H1 (cell line): ENCODE results near the gene TLR5. TPM values are rescaled to one million over a fixed set of nuclear protein-coding genes. Genes with fewer than 3 reads are reported as not detected.

ENCODE experiments used
- CTCF ChIA-PET: fragments of 300-600 bp; sonication (Branson Sonifier 250); formaldehyde crosslinking; loops from one replicate; lab custom pipeline; 2021; ENCODE audit not compliant: partially characterized antibody; lab: Charles Lee
- POLR2A ChIA-PET: fragments of 300-600 bp; sonication (Branson Sonifier 250); formaldehyde crosslinking; loops from one replicate; lab custom pipeline; 2021; ENCODE audit warnings: inconsistent platforms; ENCODE audit not compliant: partially characterized antibody; lab: Charles Lee
- DNase-seq, 2 experiments: peaks; one replicate each; pipeline versions ENCODE4 v3.0.0 to v3.0.0-alpha.2; 2010 to 2022; ENCODE audit warnings: low spot score in 2 of 2, low read depth in 1 of 2, mixed read lengths in 1 of 2
- FAIRE-seq: peaks from 2 replicates; lab custom pipeline; 2011; peaks lifted over from hg19 to GRCh38; lab: Jason Lieb, UNC
- H2AFZ ChIP-seq: 2 replicates; pipeline ENCODE4 v1.8.1; 2012; ENCODE audit warnings: low read length, inconsistent platforms
- H2AK5ac ChIP-seq: 2 replicates; pipeline ENCODE4 v1.6.1; 2013; ENCODE audit warnings: low read depth, low read length
- H2BK120ac ChIP-seq: replicated peaks from 2 replicates; pipeline ENCODE3; 2013; ENCODE audit warnings: low read depth, low read length, inconsistent platforms
- H2BK12ac ChIP-seq: 2 replicates; pipeline ENCODE4 v1.6.1; 2013; ENCODE audit warnings: low read depth, low read length
- H2BK15ac ChIP-seq: 2 replicates; pipeline ENCODE4 v1.6.1; 2013; ENCODE audit warnings: low read length
- H2BK20ac ChIP-seq: 2 replicates; pipeline ENCODE4 v1.6.1; 2013; ENCODE audit warnings: low read length
- H2BK5ac ChIP-seq: 2 replicates; pipeline ENCODE4 v1.6.1; 2013; ENCODE audit warnings: low read depth, low read length
- H3K14ac ChIP-seq: 2 replicates; pipeline ENCODE4 v1.6.1; 2013; ENCODE audit warnings: inconsistent platforms; ENCODE audit not compliant: insufficient read length
- H3K18ac ChIP-seq: 2 replicates; pipeline ENCODE4 v1.6.1; 2013; ENCODE audit warnings: low read length; ENCODE audit errors: extremely low read depth
- H3K23ac ChIP-seq: 2 replicates; pipeline ENCODE4 v1.6.1; 2013; ENCODE audit warnings: inconsistent platforms; ENCODE audit not compliant: insufficient read length
- H3K23me2 ChIP-seq: 2 replicates; pipeline ENCODE4 v1.6.1; 2013; ENCODE audit warnings: low read depth, low read length
- H3K27ac ChIP-seq: 2 replicates; pipeline ENCODE4 v1.6.1; 2011; ENCODE audit warnings: low read depth, low read length, inconsistent platforms
- H3K27me3 ChIP-seq, 4 experiments: replicated peaks in 1 of 4; 1 replicate in 1 of 4; 2 replicates in 3 of 4; pipeline versions ENCODE4 v1.6.1 to v1.8.1; 2011 to 2013; ENCODE audit warnings: low read length in 3 of 4, mild to moderate bottlenecking in 3 of 4, inconsistent platforms in 2 of 4, mixed read lengths in 2 of 4, moderate library complexity in 1 of 4; ENCODE audit not compliant: control insufficient read depth in 3 of 4, insufficient read depth in 3 of 4; ENCODE audit errors: extremely low read depth in 1 of 4
- H3K36me3 ChIP-seq, 4 experiments: 2 replicates each; pipeline versions ENCODE4 v1.6.1 to v1.8.1; 2011 to 2013; ENCODE audit warnings: mild to moderate bottlenecking in 4 of 4, low read length in 3 of 4, moderate library complexity in 2 of 4, control low read depth in 1 of 4, inconsistent platforms in 1 of 4; ENCODE audit not compliant: insufficient read depth in 4 of 4, control insufficient read depth in 2 of 4
- H3K4ac ChIP-seq: replicated peaks from 2 replicates; pipeline ENCODE3; 2013; ENCODE audit warnings: low read length, low read depth, mixed read lengths, inconsistent platforms; ENCODE audit not compliant: insufficient read length
- H3K4me1 ChIP-seq, 4 experiments: replicated peaks in 1 of 4; 1 replicate in 1 of 4; 2 replicates in 3 of 4; pipeline versions ENCODE4 v1.6.1 to v1.8.1; 2011 to 2013; ENCODE audit warnings: low read length in 3 of 4, inconsistent platforms in 2 of 4, mixed read lengths in 1 of 4; ENCODE audit not compliant: insufficient read depth in 4 of 4, control insufficient read depth in 3 of 4
- H3K4me2 ChIP-seq, 2 experiments: 2 replicates each; pipeline versions ENCODE4 v1.6.1 to v1.8.1; 2011 to 2013; ENCODE audit warnings: low read depth in 2 of 2, low read length in 2 of 2, control low read depth in 1 of 2, inconsistent platforms in 1 of 2, mild to moderate bottlenecking in 1 of 2; ENCODE audit not compliant: insufficient read depth in 1 of 2
- H3K4me3 ChIP-seq, 4 experiments: fragments of 200-600, 300-600 bp in 1 of 4; sonication (generic), shearing (Covaris generic), sonication (Bioruptor Twin) in 1 of 4; 2 replicates each; pipeline versions ENCODE4 v1.5.1 to v1.8.1; 2011 to 2016; ENCODE audit warnings: low read length in 4 of 4, low read depth in 3 of 4, control low read depth in 2 of 4, inconsistent platforms in 2 of 4, mild to moderate bottlenecking in 2 of 4, mixed read lengths in 1 of 4, moderate library complexity in 1 of 4; ENCODE audit not compliant: insufficient read depth in 2 of 4; ENCODE audit errors: extremely low read depth in 1 of 4
- H3K56ac ChIP-seq: replicated peaks from 2 replicates; pipeline ENCODE3; 2013; ENCODE audit warnings: low read depth, mild to moderate bottlenecking, mixed read lengths, low read length, inconsistent platforms; ENCODE audit not compliant: insufficient read length
- H3K79me1 ChIP-seq: 2 replicates; pipeline ENCODE4 v1.6.1; 2013; ENCODE audit warnings: low read depth, low read length, control low read depth
- H3K79me2 ChIP-seq, 2 experiments: 2 replicates each; pipeline versions ENCODE4 v1.6.1 to v1.8.1; 2012 to 2013; ENCODE audit warnings: low read length in 2 of 2, mild to moderate bottlenecking in 2 of 2, inconsistent platforms in 1 of 2; ENCODE audit not compliant: insufficient read depth in 2 of 2, control insufficient read depth in 1 of 2
- H3K9ac ChIP-seq, 4 experiments: replicated peaks in 1 of 4; 1 replicate in 1 of 4; 2 replicates in 3 of 4; pipeline versions ENCODE4 v1.6.1 to v1.8.1; 2011 to 2013; ENCODE audit warnings: low read depth in 3 of 4, low read length in 3 of 4, control low read depth in 2 of 4, mild to moderate bottlenecking in 2 of 4, moderate library complexity in 2 of 4, inconsistent platforms in 1 of 4; ENCODE audit errors: extremely low read depth in 1 of 4
- H3K9me3 ChIP-seq, 2 experiments: 2 replicates each; pipeline versions ENCODE4 v1.6.1 to v1.8.1; 2012 to 2013; ENCODE audit warnings: mild to moderate bottlenecking in 2 of 2, moderate library complexity in 2 of 2, control low read depth in 1 of 2, inconsistent platforms in 1 of 2, low read depth in 1 of 2, low read length in 1 of 2, mixed read lengths in 1 of 2; ENCODE audit not compliant: insufficient read depth in 2 of 2
- H4K20me1 ChIP-seq, 2 experiments: replicated peaks in 1 of 2; 2 replicates each; pipeline versions ENCODE3 to v1.8.1; 2011 to 2013; ENCODE audit warnings: inconsistent platforms in 2 of 2, low read length in 2 of 2, mild to moderate bottlenecking in 1 of 2; ENCODE audit not compliant: insufficient read depth in 2 of 2, control insufficient read depth in 1 of 2
- H4K5ac ChIP-seq: 2 replicates; pipeline ENCODE4 v1.6.1; 2013; ENCODE audit warnings: low read length, low read depth, mixed read lengths, inconsistent platforms; ENCODE audit not compliant: insufficient read length
- H4K8ac ChIP-seq: 2 replicates; pipeline ENCODE4 v1.8.0; 2013; ENCODE audit warnings: mild to moderate bottlenecking, moderate library complexity, low read length, inconsistent platforms; ENCODE audit not compliant: insufficient read depth; ENCODE audit errors: extremely low read depth
- H4K91ac ChIP-seq: replicated peaks from 2 replicates; pipeline ENCODE3; 2013; ENCODE audit warnings: low read length, mixed read lengths, inconsistent platforms; ENCODE audit not compliant: insufficient read length
- KDM1A ChIP-seq: fragments of 200-600, 300-600 bp; sonication (generic); IDR thresholded peaks from 2 replicates; pipeline ENCODE4 v1.7.1; 2016; ENCODE audit warnings: mild to moderate bottlenecking, low read length, borderline replicate concordance
- RFX5 ChIP-seq: IDR thresholded peaks from 2 replicates; pipeline ENCODE4 v1.6.1; 2011; ENCODE audit warnings: low read depth, low read length, improper control_type of control experiment, borderline replicate concordance
- WGBS, 2 experiments: shearing (Covaris generic) in 1 of 2; methylation state at CpG; one replicate each; pipeline versions ENCODE4 v1.1.6 to v1.1.7; 2013 to 2015; ENCODE audit warnings: low lambda C conversion rate in 2 of 2, mixed read lengths in 2 of 2, inconsistent platforms in 1 of 2, low coverage in 1 of 2, missing lambda C conversion rate in 1 of 2; ENCODE audit not compliant: insufficient replicate concordance in 2 of 2, insufficient coverage in 1 of 2, insufficient read length in 1 of 2; ENCODE audit errors: extremely low coverage in 1 of 2, missing lambda C conversion rate in 1 of 2; 5-methylcytosine and 5-hydroxymethylcytosine counted together
- polyA plus RNA-seq, 7 experiments: library from polyadenylated mRNA; depleted of rRNA in 3 of 7; stranded (reverse) in 5 of 7; unstranded in 2 of 7; fragments of >200 nt in 5 of 7; fragments of 200-250 nt in 2 of 7; gene quantifications; 1 replicate in 5 of 7; 2 replicates in 1 of 7; 4 replicates in 1 of 7; pipeline versions ENCODE4 v1.2.1 to v1.2.3, GENCODE V29; 2011 to 2013; ENCODE audit warnings: missing spikeins in 2 of 7, mixed read lengths in 2 of 7
- total RNA-seq: library from RNA; stranded (reverse); fragmentation: NEBNext Ultra II Directional; extraction: Animal tissue kit (Norgen Biotek cat#: 25700); gene quantifications from 2 replicates; pipeline ENCODE4 v1.2.1, GENCODE V29; 2021

TLR5 gene
- total and polyA plus RNA-seq, 2 of the 8 experiments (the other 6 are each of a cell fraction or from before 2014, with no cell fraction given), result 0.35 to 0.74 TPM

GRCh38 chr1:223089250-223089649, 53.8 kb downstream of the TLR5 start:
- no peaks in the 10 kb centered on the region for H3K79me1 ChIP-seq
- no peak overlapping the region for H3K23ac ChIP-seq
- no peak overlapping the region for H3K18ac ChIP-seq
- no peaks in the 10 kb centered on the region for H4K20me1 ChIP-seq
- H4K91ac ChIP-seq, result no peak overlapping the region
- H3K4me1 ChIP-seq, result peaks cover 0 to 4% (median 0%) of the 10 kb centered on the region in 4 experiments; a peak in 1 of 7 replicates
- H3K9ac ChIP-seq, result no peak overlapping the region
- H2BK120ac ChIP-seq, result no peak overlapping the region
- no peak overlapping the region for H3K27ac ChIP-seq
- H3K4me3 ChIP-seq, result no peak overlapping the region
- H4K8ac ChIP-seq, result no peak overlapping the region
- peaks cover 0 to 5% (median 1%) of the 10 kb centered on the region in 4 experiments; a peak in 3 of 7 replicates for H3K27me3 ChIP-seq
- no peak overlapping the region for H2AFZ ChIP-seq
- no peak overlapping the region for H2BK20ac ChIP-seq
- ChIA-PET POLR2A (interaction anchor here (0.6 to 2.8 kb wide), 12 partner anchors 9 to 125 kb away, joined by 3 to 13 read pairs (median 4); no protein-coding TSS in a partner anchor), CTCF (interaction anchor here (0.8 to 18.1 kb wide), 50 partner anchors 7 to 585 kb away, joined by 3 to 163 read pairs (median 5); partner anchors contain the start of gene TLR5)
- no peaks in the 10 kb centered on the region for H3K36me3 ChIP-seq
- DNase-seq (no peak), FAIRE-seq (no peak)
- H2BK12ac ChIP-seq, result no peak overlapping the region
- H3K79me2 ChIP-seq, result no peaks in the 10 kb centered on the region
- no peak overlapping the region for H3K56ac ChIP-seq
- H3K14ac ChIP-seq, result no peak overlapping the region
- no peaks in the 10 kb centered on the region for H3K9me3 ChIP-seq
- no peaks in the 10 kb centered on the region for H3K23me2 ChIP-seq
- H3K4ac ChIP-seq, result no peak overlapping the region
- no peak overlapping the region for H2BK15ac ChIP-seq
- H2BK5ac ChIP-seq, result no peak overlapping the region
- no peak overlapping the region for H2AK5ac ChIP-seq
- peak; percentile 87; the same call in 1 of the 2 replicates for TF ChIP-seq KDM1A
- no peak for TF ChIP-seq RFX5
- WGBS, 2 experiments, result 95% methylated on average over 11 of the region's 11 CpGs; no CpG with 5 or more reads in 1 of the 2 experiments
- H4K5ac ChIP-seq, result no peak overlapping the region
- H3K4me2 ChIP-seq, result no peak overlapping the region
